ENCODE data around the gene PDE4D.

DNA sequence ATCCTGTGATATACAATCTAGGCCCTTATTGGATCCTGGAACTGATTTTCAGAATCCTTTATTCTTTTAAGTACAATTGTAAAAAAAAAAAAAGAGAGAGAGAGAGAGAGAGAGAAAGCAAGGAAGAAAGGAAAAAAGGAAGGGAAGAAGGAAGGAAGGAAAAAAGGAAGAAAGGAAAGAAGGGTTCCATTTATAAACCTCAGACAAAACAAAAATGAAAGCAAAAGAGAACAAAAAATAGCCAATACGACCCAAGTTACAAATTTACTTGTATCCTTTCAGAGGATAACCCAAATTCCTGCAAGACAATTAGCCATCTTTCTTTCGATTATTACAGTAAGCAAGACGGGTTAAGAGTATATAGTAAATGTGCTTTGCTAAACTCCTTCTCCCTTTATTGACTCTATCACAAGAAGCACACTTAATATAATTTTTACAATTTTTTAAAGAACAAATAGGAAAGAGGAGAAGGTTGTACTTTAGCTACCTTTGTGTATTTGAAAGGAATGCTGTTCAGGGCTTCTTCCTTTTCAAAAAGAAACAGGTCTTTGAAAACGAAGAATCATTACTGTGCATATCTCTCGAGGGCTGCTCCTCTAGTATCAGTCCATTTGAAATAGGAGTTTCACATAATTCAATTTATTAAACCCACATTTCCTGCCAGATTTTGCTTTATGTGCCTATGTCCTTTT lies 767.4 kb downstream of the PDE4D start:
- no peak for TF ChIP-seq CTCF (IDR thresholded peaks at IDR 0.05)
- TF ChIP-seq POLR2A (IDR thresholded peaks at IDR 0.05) = no peak

Measured in right lobe of liver (tissue), 4 donors.